NB4 (cell line): ENCODE measurements around the gene GGT5.
"Not testable (repeated sequence)": the region's sequence is repeated elsewhere in the genome, so short reads cannot be mapped to it uniquely, and the experiment has no call there.

Source experiments
- DNase-seq: peaks from one replicate; pipeline ENCODE4 v3.0.0; 2010; ENCODE audit warnings: low read depth
- H3K4me3 ChIP-seq: one replicate; pipeline ENCODE4 v1.5.1; 2011; ENCODE audit warnings: mild to moderate bottlenecking, low read depth, low read length, moderate library complexity
- CTCF ChIP-seq: IDR thresholded peaks from one replicate; pipeline ENCODE4 v1.5.1; 2012; ENCODE audit warnings: low read depth, low read length
- MYC ChIP-seq: IDR thresholded peaks from 2 replicates; pipeline ENCODE4 v1.6.1; 2011; ENCODE audit warnings: low read depth, low read length
- POLR2A ChIP-seq: IDR thresholded peaks from 2 replicates; pipeline ENCODE4 v1.6.1; 2011; ENCODE audit warnings: mild to moderate bottlenecking; ENCODE audit not compliant: insufficient read length; ENCODE audit errors: extremely low read depth
- TF ChIP-seq, protein P1 (sequence below): IDR thresholded peaks from 2 replicates; pipeline ENCODE4 v1.6.1; 2011; ENCODE audit warnings: low read depth, low read length

GGT5 gene

DNA sequence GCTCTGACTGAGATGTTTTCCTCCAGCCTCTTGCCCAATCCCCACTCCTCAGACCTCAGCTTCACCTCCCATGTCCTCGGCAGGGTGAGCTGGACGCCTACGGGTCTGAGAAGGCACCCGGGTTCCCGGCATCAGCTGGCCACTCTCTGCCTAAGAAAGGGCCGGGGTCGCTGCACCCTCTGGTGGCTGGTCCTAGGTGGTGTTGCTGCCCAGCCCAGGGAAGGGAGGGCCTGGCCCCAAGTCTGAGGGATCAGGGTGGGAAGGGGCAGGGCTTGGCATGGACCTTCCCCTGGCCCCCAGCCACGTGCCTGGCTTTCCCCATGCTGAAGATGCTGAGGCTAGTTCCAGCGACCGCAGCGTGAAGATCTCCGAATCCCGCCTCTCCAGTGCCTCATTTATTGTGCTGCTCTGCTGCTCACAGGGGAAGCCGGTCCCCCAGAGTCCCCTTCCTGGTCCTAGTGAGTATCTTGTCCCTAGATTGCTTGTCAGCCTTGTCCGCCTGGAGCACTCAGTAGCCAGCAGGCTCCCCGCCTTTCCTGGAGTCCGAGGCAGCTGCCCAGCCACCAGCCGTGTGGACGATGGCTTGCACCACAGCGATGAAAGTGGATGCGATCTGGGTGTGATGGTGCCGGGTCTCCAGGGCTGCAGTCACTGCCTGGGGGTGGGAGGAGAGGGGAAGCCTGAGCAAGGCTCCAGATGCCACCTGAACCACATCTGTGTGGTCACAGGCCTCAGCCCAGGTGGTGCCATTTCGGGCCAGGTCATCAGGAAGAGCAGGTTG lies 2.9 kb upstream of the GGT5 start:
- DNase-seq, result peak; percentile 85
- TF ChIP-seq CTCF, result peak; percentile 67
- no peak for TF ChIP-seq MYC

DNA sequence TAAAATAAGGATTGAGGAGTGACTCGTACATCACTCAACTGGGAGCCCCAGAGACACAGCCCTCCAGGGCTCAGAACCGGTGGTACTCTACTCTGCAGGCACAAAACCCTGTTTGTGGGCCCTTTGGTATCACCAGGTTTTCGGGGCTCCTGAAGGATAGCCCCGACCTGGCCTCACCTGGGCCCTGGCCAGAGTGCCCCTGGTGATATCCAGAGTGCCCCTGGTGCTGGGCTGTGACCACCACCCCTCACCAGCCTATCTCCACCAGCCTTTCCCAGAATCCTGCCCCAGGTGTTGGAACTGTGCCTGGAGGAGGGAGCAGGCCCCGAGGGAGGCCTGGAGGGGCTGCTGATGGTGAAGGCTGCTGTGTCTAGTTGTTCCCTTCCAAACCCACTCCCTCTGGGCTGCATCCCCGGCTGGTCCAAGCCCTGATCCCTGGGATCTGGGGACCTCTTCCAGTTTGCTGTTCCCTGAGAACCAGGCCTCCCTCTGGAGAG lies 2.2 kb upstream of the GGT5 start:
- TF ChIP-seq CTCF (no peak), POLR2A (no peak), MYC (no peak)
- TF ChIP-seq, protein P1, sequence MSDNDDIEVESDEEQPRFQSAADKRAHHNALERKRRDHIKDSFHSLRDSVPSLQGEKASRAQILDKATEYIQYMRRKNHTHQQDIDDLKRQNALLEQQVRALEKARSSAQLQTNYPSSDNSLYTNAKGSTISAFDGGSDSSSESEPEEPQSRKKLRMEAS, result no peak
- H3K4me3 ChIP-seq, result no peak overlapping the region
- no peak for DNase-seq

More for the DNA sequence above, 2.9 kb upstream of the GGT5 start:
- no peak overlapping the region for H3K4me3 ChIP-seq

DNA sequence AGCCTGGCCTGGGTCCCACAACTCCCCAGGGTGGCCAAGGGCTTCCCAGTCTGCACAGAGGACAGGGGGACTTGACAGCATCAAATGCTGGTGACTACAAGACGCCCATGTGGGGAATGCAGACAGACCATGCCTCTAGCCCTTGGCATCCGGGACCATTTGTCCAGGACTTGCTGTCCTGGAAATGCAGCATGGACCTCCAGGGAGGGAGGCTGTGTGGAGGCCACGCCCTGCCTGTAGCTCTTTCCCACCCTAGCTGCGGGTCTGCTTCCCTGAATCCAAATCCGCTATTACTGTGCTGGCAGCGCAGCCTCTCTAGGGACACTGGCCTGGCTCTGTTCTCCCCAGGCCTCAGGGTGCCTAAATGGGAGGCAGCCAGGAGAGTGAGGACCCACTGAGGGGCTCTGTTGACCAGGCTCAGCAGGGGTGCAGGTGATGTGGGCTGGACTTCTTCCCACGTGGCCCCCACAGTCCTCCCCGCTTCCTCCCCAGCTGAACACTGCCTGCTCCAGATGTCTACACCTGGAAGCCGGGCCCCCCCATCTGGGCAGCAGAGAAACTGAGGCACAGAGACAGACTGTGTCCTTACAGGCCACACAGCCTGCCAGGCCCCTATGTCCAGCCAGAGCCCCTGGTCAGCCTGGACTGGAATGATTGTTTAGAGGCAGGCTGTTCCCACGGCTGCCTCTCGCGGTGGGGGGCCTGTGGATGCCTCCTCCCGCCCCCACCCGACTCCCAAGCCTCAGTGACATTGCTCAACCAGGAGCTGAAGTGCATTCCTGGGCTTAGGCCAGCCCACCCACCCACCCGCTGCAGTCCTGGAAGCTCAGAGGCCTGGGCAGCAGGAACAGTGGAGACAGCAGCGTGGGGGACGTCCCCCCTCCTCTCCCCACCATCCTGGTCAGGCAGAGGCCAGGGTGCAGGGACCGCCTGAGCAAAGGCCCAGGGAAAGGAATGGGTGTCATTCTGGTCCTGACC lies 991 bp upstream of the GGT5 start:
- DNase-seq, result peak; percentile 31
- H3K4me3 ChIP-seq, result not testable (repeated sequence)

- TF ChIP-seq MYC, result no peak
- no peak for TF ChIP-seq POLR2A
- TF ChIP-seq, protein P1, result no peak
- TF ChIP-seq CTCF, result no peak
- peak; percentile 55 for DNase-seq
- H3K4me3 ChIP-seq, result peak overlapping the region; percentile 43
Measured at GRCh38 chr22:24244144-24244787, 616 bp downstream of the GGT5 start.

GRCh38 chr22:24243417-24243816 lies 1.5 kb downstream of the GGT5 start:
- DNase-seq, result peak; percentile 72
- peak overlapping the region; percentile 57 for H3K4me3 ChIP-seq

- DNase-seq, H3K4me3 ChIP-seq: not testable (repeated sequence)
Measured at GRCh38 chr22:24240985-24241692, 3.7 kb downstream of the GGT5 start.

- DNase-seq, result no peak
- no peak overlapping the region for H3K4me3 ChIP-seq
- TF ChIP-seq, protein P1, result no peak
- TF ChIP-seq MYC, result no peak
- TF ChIP-seq POLR2A, result no peak
- TF ChIP-seq CTCF, result no peak
Measured at GRCh38 chr22:24240381-24240780, 4.5 kb downstream of the GGT5 start.

- H3K4me3 ChIP-seq, DNase-seq: not testable (repeated sequence)
Measured at GRCh38 chr22:24238101-24238694, 6.7 kb downstream of the GGT5 start.
